B cell (primary cell): ENCODE results near the gene NMNAT3. TPM values are rescaled to one million over a fixed set of nuclear protein-coding genes. Genes with fewer than 3 reads are reported as not detected.

Experiments
- ATAC-seq: fragments of 200-7000 bp; cut with Tn5 transposase; one replicate; pipeline ENCODE4 v1.10.0; 2021; ENCODE audit warnings: low read depth, mild to moderate bottlenecking, moderate number of reproducible peaks, moderate library complexity
- CTCF ChIA-PET: fragments of 350-600 bp; sonication (Branson Sonifier 250); formaldehyde crosslinking; loops from one replicate; lab custom pipeline; 2021; ENCODE audit warnings: antibody characterized with exemption, inconsistent platforms; lab: Charles Lee
- POLR2A ChIA-PET: fragments of 350-600 bp; sonication (Branson Sonifier 250); formaldehyde crosslinking; loops from one replicate; lab custom pipeline; 2021; ENCODE audit warnings: antibody characterized with exemption; lab: Charles Lee
- DNase-seq: peaks from one replicate; pipeline ENCODE4 v3.0.0; 2013
- H2AFZ ChIP-seq: 2 replicates; pipeline ENCODE4 v1.6.1; 2012; ENCODE audit warnings: mild to moderate bottlenecking, low read depth, low read length; ENCODE audit not compliant: insufficient read depth, poor library complexity, severe bottlenecking
- H3K27ac ChIP-seq, 2 donors: 1 replicate in 1 of 2; 2 replicates in 1 of 2; pipeline ENCODE4 v1.5.1; 2012 to 2013; ENCODE audit warnings: low read length in 2 of 2, mild to moderate bottlenecking in 2 of 2, moderate library complexity in 1 of 2
- H3K27me3 ChIP-seq, 4 experiments: fragments of 200-600 bp in 1 of 4; sonication (generic) in 1 of 4; replicated peaks in 1 of 4; 1 replicate in 2 of 4; 2 replicates in 2 of 4; pipeline versions ENCODE4 v1.6.1 to v1.7.0; 2013 to 2016; ENCODE audit warnings: low read length in 3 of 4, mild to moderate bottlenecking in 2 of 4, mixed read lengths in 1 of 4, moderate library complexity in 1 of 4; ENCODE audit not compliant: insufficient read depth in 4 of 4, control insufficient read depth in 3 of 4; ENCODE audit errors: control extremely low read depth in 1 of 4
- H3K36me3 ChIP-seq, 2 experiments: replicated peaks in 1 of 2; 1 replicate in 1 of 2; 2 replicates in 1 of 2; pipeline versions ENCODE4 v1.6.1 to v1.7.1; 2013; ENCODE audit warnings: low read length in 1 of 2; ENCODE audit not compliant: insufficient read depth in 2 of 2, control insufficient read depth in 1 of 2; ENCODE audit errors: control extremely low read depth in 1 of 2, extremely low read depth in 1 of 2
- H3K4me1 ChIP-seq, 2 donors: fragments of 200-600 bp in 1 of 2; sonication (generic) in 1 of 2; 1 replicate in 1 of 2; 2 replicates in 1 of 2; pipeline versions ENCODE4 v1.5.1 to v1.6.1; 2013 to 2017; ENCODE audit warnings: low read length in 2 of 2; ENCODE audit not compliant: control insufficient read depth in 2 of 2, insufficient read depth in 2 of 2
- H3K4me2 ChIP-seq: replicated peaks from 2 replicates; pipeline ENCODE3; 2012; ENCODE audit warnings: mild to moderate bottlenecking, low read depth, low read length; ENCODE audit not compliant: poor library complexity, severe bottlenecking
- H3K4me3 ChIP-seq, 5 experiments: fragments of 200-600 bp in 1 of 5; sonication (generic) in 1 of 5; 1 replicate in 3 of 5; 2 replicates in 2 of 5; pipeline versions ENCODE4 v1.5.1 to v1.7.0; 2011 to 2016; ENCODE audit warnings: low read length in 4 of 5, mild to moderate bottlenecking in 4 of 5, low read depth in 2 of 5, control low read depth in 1 of 5, moderate library complexity in 1 of 5; ENCODE audit not compliant: insufficient read depth in 1 of 5; ENCODE audit errors: control extremely low read depth in 1 of 5, extremely low read depth in 1 of 5
- H3K79me2 ChIP-seq: fragments of 200-600 bp; sonication (generic); one replicate; pipeline ENCODE4 v1.6.0; 2016; ENCODE audit warnings: low read length; ENCODE audit not compliant: control insufficient read depth, insufficient read depth
- H3K9ac ChIP-seq: fragments of 200-600 bp; sonication (generic); 2 replicates; pipeline ENCODE4 v1.6.1; 2017; ENCODE audit warnings: mild to moderate bottlenecking, low read length, moderate library complexity
- H3K9me3 ChIP-seq, 3 donors: one replicate each; pipeline versions ENCODE4 v1.6.1 to v1.7.1; 2013; ENCODE audit warnings: low read length in 2 of 3; ENCODE audit not compliant: control insufficient read depth in 2 of 3, insufficient read depth in 1 of 3; ENCODE audit errors: control extremely low read depth in 1 of 3
- H4K20me1 ChIP-seq: 2 replicates; pipeline ENCODE4 v1.6.0; 2012; ENCODE audit warnings: mild to moderate bottlenecking, low read length; ENCODE audit not compliant: insufficient read depth, control insufficient read depth, poor library complexity, severe bottlenecking
- H3K27ac Mint-ChIP-seq: one replicate; pipeline ENCODE4 v1.8.0; 2021; ENCODE audit warnings: mixed read lengths
- H3K27me3 Mint-ChIP-seq: one replicate; pipeline ENCODE4 v1.8.0; 2021; ENCODE audit warnings: mixed read lengths
- H3K4me1 Mint-ChIP-seq: one replicate; pipeline ENCODE4 v1.8.0; 2021; ENCODE audit warnings: mixed read lengths
- H3K4me3 Mint-ChIP-seq: one replicate; pipeline ENCODE4 v1.8.0; 2021; ENCODE audit warnings: mixed read lengths
- H3K9me3 Mint-ChIP-seq: one replicate; pipeline ENCODE4 v1.8.0; 2022; ENCODE audit warnings: mixed read lengths; ENCODE audit not compliant: insufficient read depth
- CTCF ChIP-seq: fragments of 200-600 bp; IDR thresholded peaks from one replicate; pipeline ENCODE4 v1.8.0; 2022; ENCODE audit warnings: antibody characterized with exemption, mild to moderate bottlenecking
- EZH2 ChIP-seq: IDR thresholded peaks from 2 replicates; pipeline ENCODE4 v1.6.1; 2012; ENCODE audit warnings: borderline replicate concordance, low read depth, mild to moderate bottlenecking, moderate library complexity, low read length; ENCODE audit not compliant: insufficient read depth, poor library complexity, severe bottlenecking
- WGBS: methylation state at CpG from one replicate; pipeline ENCODE4 v1.1.5; 2013; ENCODE audit warnings: missing lambda C conversion rate; ENCODE audit not compliant: insufficient coverage; 5-methylcytosine and 5-hydroxymethylcytosine counted together
- intact Hi-C: fragments of 100-400 bp; cut with micrococcal nuclease; formaldehyde crosslinking; loops from one replicate; pipeline ENCODE4 v1.10.0; 2022
- polyA plus RNA-seq: library from polyadenylated mRNA; depleted of rRNA; stranded (reverse); fragments of >200 nt; gene quantifications from 2 replicates; pipeline ENCODE4 v1.2.3, GENCODE V29; 2012
- total RNA-seq, 2 donors: library from RNA; stranded (reverse); fragments of 120-200 nt in 1 of 2; gene quantifications; 1 replicate in 1 of 2; 2 replicates in 1 of 2; pipeline versions ENCODE4 v1.2.3 to v1.2.4, GENCODE V29; 2013 to 2022

Gene NMNAT3
- total and polyA plus RNA-seq, 2 donors (not counting 1 experiment from before 2014, with no cell fraction given), result 1.9 to 3.3 TPM

- DNase-seq (no peak), ATAC-seq (no peak)
- TF ChIP-seq EZH2 (no peak), CTCF (no peak)
- Mint-ChIP-seq H3K4me1 (no peaks in the 10 kb centered on the region), H3K27ac (no peak overlapping the region), H3K27me3 (no peaks in the 10 kb centered on the region), H3K9me3 (no peaks in the 10 kb centered on the region), H3K4me3 (no peak overlapping the region)
- CTCF ChIA-PET, result no interaction called here
- Histone ChIP-seq H3K4me1 (no peaks in the 10 kb centered on the region), H3K9me3 (no peaks in the 10 kb centered on the region), H4K20me1 (no peaks in the 10 kb centered on the region), H3K4me2 (no peak overlapping the region), H2AFZ (no peak overlapping the region), H3K4me3 (no peak overlapping the region), H3K9ac (no peak overlapping the region), H3K27me3 (no peaks in the 10 kb centered on the region), H3K79me2 (no peaks in the 10 kb centered on the region), H3K36me3 (no peaks in the 10 kb centered on the region), H3K27ac (no peak overlapping the region)
- intact Hi-C loops, result no loop called here
- POLR2A ChIA-PET, result no interaction called here
- 93% methylated on average over 2 of the region's 5 CpGs for WGBS
Measured at GRCh38 chr3:139611528-139611927, 66.2 kb downstream of the NMNAT3 start.

GRCh38 chr3:139610886-139611285 lies 66.9 kb downstream of the NMNAT3 start:
- Histone ChIP-seq H3K27me3 (no peaks in the 10 kb centered on the region), H4K20me1 (no peaks in the 10 kb centered on the region), H3K4me3 (no peak overlapping the region), H3K4me2 (no peak overlapping the region), H3K79me2 (no peaks in the 10 kb centered on the region), H2AFZ (no peak overlapping the region), H3K27ac (no peak overlapping the region), H3K4me1 (no peaks in the 10 kb centered on the region), H3K9me3 (no peaks in the 10 kb centered on the region), H3K9ac (no peak overlapping the region), H3K36me3 (no peaks in the 10 kb centered on the region)
- intact Hi-C loops, result no loop called here
- 94% methylated on average over 3 of the region's 4 CpGs for WGBS
- Mint-ChIP-seq H3K27me3 (no peaks in the 10 kb centered on the region), H3K4me3 (no peak overlapping the region), H3K4me1 (no peaks in the 10 kb centered on the region), H3K9me3 (no peaks in the 10 kb centered on the region), H3K27ac (no peak overlapping the region)
- ChIA-PET CTCF (no interaction called here), POLR2A (no interaction called here)
- no peak for TF ChIP-seq CTCF
- TF ChIP-seq EZH2, result no peak
- ATAC-seq, result no peak
- DNase-seq, result no peak
